PFSK-1 (cell line): Measurements from ENCODE around the gene LRRC4.

Experiments used
- FOXP2 ChIP-seq: optimal IDR thresholded peaks from 2 replicates; pipeline ENCODE3; 2011; ENCODE audit warnings: borderline replicate concordance, control low read depth, inconsistent platforms; ENCODE audit not compliant: insufficient read depth; ENCODE audit errors: extremely low read length, extremely low read depth
- POLR2AphosphoS5 ChIP-seq: IDR thresholded peaks from 2 replicates; pipeline ENCODE4 v1.6.1; 2012; ENCODE audit warnings: low read depth, mild to moderate bottlenecking, control low read depth, low read length, moderate library complexity
- SIN3A ChIP-seq: IDR thresholded peaks from 2 replicates; pipeline ENCODE4 v1.6.1; 2012; ENCODE audit warnings: mild to moderate bottlenecking, low read length, moderate library complexity, borderline replicate concordance; ENCODE audit not compliant: insufficient read depth
- TAF1 ChIP-seq: IDR thresholded peaks from 2 replicates; pipeline ENCODE4 v1.6.1; 2012; ENCODE audit warnings: low read length, control low read depth, borderline replicate concordance; ENCODE audit not compliant: insufficient read depth
- TF ChIP-seq, protein P1 (sequence below), 2 experiments: IDR thresholded peaks; 2 replicates each; pipeline versions ENCODE4 v1.6.1 to v1.8.0; 2011 to 2012; ENCODE audit warnings: low read depth in 2 of 2, low read length in 2 of 2, control low read depth in 1 of 2, inconsistent platforms in 1 of 2, mild to moderate bottlenecking in 1 of 2, moderate library complexity in 1 of 2; ENCODE audit not compliant: insufficient read depth in 1 of 2

DNA sequence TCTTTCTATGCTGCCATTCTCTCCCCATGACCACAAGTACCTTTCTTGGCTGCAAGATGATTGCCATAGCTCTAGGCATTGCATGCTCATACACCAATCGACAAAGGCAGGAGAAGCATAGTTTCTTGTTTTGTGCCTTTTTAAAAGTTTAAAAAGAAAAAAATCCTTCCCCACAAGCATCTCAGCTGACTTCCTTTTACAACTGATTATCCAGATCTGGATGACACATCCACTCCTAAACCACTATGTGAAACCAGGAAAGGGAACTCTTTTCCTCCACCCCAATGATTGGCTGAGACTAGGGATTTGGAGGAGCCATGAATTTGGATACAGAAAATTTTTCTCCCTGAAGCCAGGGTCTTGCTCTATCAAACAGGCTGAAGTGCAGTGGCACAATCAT is 14.5 kb upstream of the LRRC4 start:
- TF ChIP-seq, protein P1, sequence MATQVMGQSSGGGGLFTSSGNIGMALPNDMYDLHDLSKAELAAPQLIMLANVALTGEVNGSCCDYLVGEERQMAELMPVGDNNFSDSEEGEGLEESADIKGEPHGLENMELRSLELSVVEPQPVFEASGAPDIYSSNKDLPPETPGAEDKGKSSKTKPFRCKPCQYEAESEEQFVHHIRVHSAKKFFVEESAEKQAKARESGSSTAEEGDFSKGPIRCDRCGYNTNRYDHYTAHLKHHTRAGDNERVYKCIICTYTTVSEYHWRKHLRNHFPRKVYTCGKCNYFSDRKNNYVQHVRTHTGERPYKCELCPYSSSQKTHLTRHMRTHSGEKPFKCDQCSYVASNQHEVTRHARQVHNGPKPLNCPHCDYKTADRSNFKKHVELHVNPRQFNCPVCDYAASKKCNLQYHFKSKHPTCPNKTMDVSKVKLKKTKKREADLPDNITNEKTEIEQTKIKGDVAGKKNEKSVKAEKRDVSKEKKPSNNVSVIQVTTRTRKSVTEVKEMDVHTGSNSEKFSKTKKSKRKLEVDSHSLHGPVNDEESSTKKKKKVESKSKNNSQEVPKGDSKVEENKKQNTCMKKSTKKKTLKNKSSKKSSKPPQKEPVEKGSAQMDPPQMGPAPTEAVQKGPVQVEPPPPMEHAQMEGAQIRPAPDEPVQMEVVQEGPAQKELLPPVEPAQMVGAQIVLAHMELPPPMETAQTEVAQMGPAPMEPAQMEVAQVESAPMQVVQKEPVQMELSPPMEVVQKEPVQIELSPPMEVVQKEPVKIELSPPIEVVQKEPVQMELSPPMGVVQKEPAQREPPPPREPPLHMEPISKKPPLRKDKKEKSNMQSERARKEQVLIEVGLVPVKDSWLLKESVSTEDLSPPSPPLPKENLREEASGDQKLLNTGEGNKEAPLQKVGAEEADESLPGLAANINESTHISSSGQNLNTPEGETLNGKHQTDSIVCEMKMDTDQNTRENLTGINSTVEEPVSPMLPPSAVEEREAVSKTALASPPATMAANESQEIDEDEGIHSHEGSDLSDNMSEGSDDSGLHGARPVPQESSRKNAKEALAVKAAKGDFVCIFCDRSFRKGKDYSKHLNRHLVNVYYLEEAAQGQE (IDR thresholded peaks at IDR 0.05; ENCODE audit: insufficient read depth in 1 of 2, low read depth in 2 of 2, low read length in 2 of 2): no peak
- TF ChIP-seq POLR2AphosphoS5: no peak
- TF ChIP-seq SIN3A: no peak
- no peak for TF ChIP-seq TAF1
- no peak for TF ChIP-seq FOXP2
